GM12878 (cell line): ENCODE data around the gene ZNF350. TPM values are rescaled to one million over a fixed set of nuclear protein-coding genes. Genes with fewer than 3 reads are reported as not detected.

ENCODE experiments used
- CHD4 ChIP-seq: fragments of 200-600 bp; sonication (generic); IDR thresholded peaks from 2 replicates; pipeline ENCODE4 v1.6.1; 2016; ENCODE audit warnings: mild to moderate bottlenecking
- ELK1 ChIP-seq: IDR thresholded peaks from 2 replicates; pipeline ENCODE4 v1.6.1; 2012; ENCODE audit warnings: low read depth, low read length, improper control_type of control experiment
- FOXM1 ChIP-seq: IDR thresholded peaks from 2 replicates; pipeline ENCODE4 v1.6.1; 2012; ENCODE audit warnings: low read depth, mild to moderate bottlenecking, inconsistent platforms, low read length, moderate library complexity
- HDAC6 ChIP-seq: fragments of 200-600 bp; sonication (generic); IDR thresholded peaks from one replicate; pipeline ENCODE4 v1.8.0; 2017; ENCODE audit warnings: antibody characterized with exemption; ENCODE audit not compliant: unreplicated experiment
- KDM1A ChIP-seq: fragments of 200-600 bp; sonication (generic); IDR thresholded peaks from 2 replicates; pipeline ENCODE4 v1.6.1; 2016; ENCODE audit warnings: borderline replicate concordance
- MLLT1 ChIP-seq: fragments of 450-650 bp; IDR thresholded peaks from 2 replicates; pipeline ENCODE4 v1.6.1; 2016; ENCODE audit warnings: mild to moderate bottlenecking
- MTA2 ChIP-seq: fragments of 450-650 bp; IDR thresholded peaks from 2 replicates; pipeline ENCODE4 v1.6.1; 2016; ENCODE audit warnings: low read depth, mild to moderate bottlenecking, moderate library complexity
- NBN ChIP-seq: fragments of 450-650 bp; IDR thresholded peaks from 2 replicates; pipeline ENCODE4 v1.6.1; 2016
- NFYA ChIP-seq: IDR thresholded peaks from 2 replicates; pipeline ENCODE4 v1.6.1; 2011; ENCODE audit warnings: low read depth, mild to moderate bottlenecking, low read length, improper control_type of control experiment, borderline replicate concordance
- PRDM15 ChIP-seq: fragments of 450-650 bp; formaldehyde crosslinking; IDR thresholded peaks from 2 replicates; pipeline ENCODE4 v1.4.0; 2020; ENCODE audit warnings: mild to moderate bottlenecking, moderate library complexity
- RB1 ChIP-seq: fragments of 450-650 bp; formaldehyde crosslinking; IDR thresholded peaks from 2 replicates; pipeline ENCODE4 v1.6.1; 2017; ENCODE audit warnings: mild to moderate bottlenecking, borderline replicate concordance
- SMAD1 ChIP-seq: fragments of 450-650 bp; IDR thresholded peaks from 2 replicates; pipeline ENCODE4 v1.6.1; 2018; ENCODE audit warnings: mild to moderate bottlenecking, low read depth; ENCODE audit not compliant: partially characterized antibody
- SRF ChIP-seq, 2 experiments: IDR thresholded peaks; 2 replicates each; pipeline ENCODE4 v1.6.1; 2011; ENCODE audit warnings: low read depth in 2 of 2, low read length in 2 of 2, mild to moderate bottlenecking in 1 of 2, moderate library complexity in 1 of 2
- STAT3 ChIP-seq: IDR thresholded peaks from 2 replicates; pipeline ENCODE4 v1.6.1; 2011; ENCODE audit warnings: low read depth, low read length, improper control_type of control experiment
- SUPT20H ChIP-seq: IDR thresholded peaks from 2 replicates; pipeline ENCODE4 v1.6.1; 2011; ENCODE audit warnings: low read depth, mild to moderate bottlenecking, low read length, moderate library complexity, borderline replicate concordance; ENCODE audit not compliant: control insufficient read depth
- TAF1 ChIP-seq: IDR thresholded peaks from 2 replicates; pipeline ENCODE4 v1.6.1; 2011; ENCODE audit warnings: mild to moderate bottlenecking, low read depth, low read length, borderline replicate concordance
- ZNF592 ChIP-seq: fragments of 450-650 bp; IDR thresholded peaks from 2 replicates; pipeline ENCODE4 v1.6.1; 2017; ENCODE audit warnings: mild to moderate bottlenecking, moderate library complexity
- polyA plus RNA-seq, 11 experiments: library from polyadenylated mRNA; depleted of rRNA in 4 of 11; unstranded in 6 of 11; stranded (reverse) in 5 of 11; fragments of >200 nt; fragmentation: Nextera tagmentation in 4 of 11; fragmentation: Illumina TruSeq in 1 of 11; extraction: Ambion mirVana in 4 of 11; extraction: Trizol in 1 of 11; gene quantifications; 1 replicate in 1 of 11; 2 replicates in 10 of 11; pipeline versions ENCODE4 v1.2.1 to v1.2.3, GENCODE V29; 2011 to 2016; ENCODE audit warnings: inconsistent platforms in 2 of 11, missing spikeins in 2 of 11, low read depth in 1 of 11
- total RNA-seq, 4 experiments: library from RNA; depleted of rRNA in 3 of 4; stranded (reverse); fragments of >200 nt in 3 of 4; fragmentation: Illumina TruSeq in 1 of 4; extraction: Trizol in 1 of 4; gene quantifications; 2 replicates each; pipeline versions ENCODE4 v1.2.1 to v1.2.3, GENCODE V29; 2013 to 2021

Gene ZNF350
- total and polyA plus RNA-seq, 10 of the 15 experiments (the other 5 are each of a cell fraction or from before 2014, with no cell fraction given), result 6.4 to 11.8 (median 10.0) TPM

GRCh38 chr19:51986309-51987291, at the start of gene ZNF350 (continued):
- TF ChIP-seq PRDM15, result no peak
- no peak for TF ChIP-seq SUPT20H
- TF ChIP-seq NFYA, result no peak
- no peak for TF ChIP-seq CHD4
- TF ChIP-seq FOXM1, result no peak
- TF ChIP-seq ZNF592, result no peak
- no peak for TF ChIP-seq SMAD1
- peak; percentile 63; the same call in 1 of the 2 replicates for TF ChIP-seq ELK1
- peak; percentile 63; the same call in 1 of the 2 replicates for TF ChIP-seq TAF1
- TF ChIP-seq NBN, result peak; percentile 48; the same call in 1 of the 2 replicates
- TF ChIP-seq SRF (IDR thresholded peaks at IDR 0.05; ENCODE audit: low read depth in 2 of 2, low read length in 2 of 2), result peak in 1 of 2 experiments; percentile 77; a peak in 2 of 4 replicates
- no peak for TF ChIP-seq STAT3
- 0 out of 2 replicates have a peak, but pooled peaks have one; percentile 12 for TF ChIP-seq MLLT1
- no peak for TF ChIP-seq RB1
- TF ChIP-seq MTA2, result no peak
- no peak for TF ChIP-seq HDAC6
- no peak for TF ChIP-seq KDM1A
